NCI-H748 (cell line): ENCODE results near the gene SERTAD1.

Experiments
- DNase-seq: peaks from one replicate; lab custom pipeline; 2025; ENCODE audit not compliant: unreplicated experiment; lab: John Stamatoyannopoulos, UW

SERTAD1 gene

DNA sequence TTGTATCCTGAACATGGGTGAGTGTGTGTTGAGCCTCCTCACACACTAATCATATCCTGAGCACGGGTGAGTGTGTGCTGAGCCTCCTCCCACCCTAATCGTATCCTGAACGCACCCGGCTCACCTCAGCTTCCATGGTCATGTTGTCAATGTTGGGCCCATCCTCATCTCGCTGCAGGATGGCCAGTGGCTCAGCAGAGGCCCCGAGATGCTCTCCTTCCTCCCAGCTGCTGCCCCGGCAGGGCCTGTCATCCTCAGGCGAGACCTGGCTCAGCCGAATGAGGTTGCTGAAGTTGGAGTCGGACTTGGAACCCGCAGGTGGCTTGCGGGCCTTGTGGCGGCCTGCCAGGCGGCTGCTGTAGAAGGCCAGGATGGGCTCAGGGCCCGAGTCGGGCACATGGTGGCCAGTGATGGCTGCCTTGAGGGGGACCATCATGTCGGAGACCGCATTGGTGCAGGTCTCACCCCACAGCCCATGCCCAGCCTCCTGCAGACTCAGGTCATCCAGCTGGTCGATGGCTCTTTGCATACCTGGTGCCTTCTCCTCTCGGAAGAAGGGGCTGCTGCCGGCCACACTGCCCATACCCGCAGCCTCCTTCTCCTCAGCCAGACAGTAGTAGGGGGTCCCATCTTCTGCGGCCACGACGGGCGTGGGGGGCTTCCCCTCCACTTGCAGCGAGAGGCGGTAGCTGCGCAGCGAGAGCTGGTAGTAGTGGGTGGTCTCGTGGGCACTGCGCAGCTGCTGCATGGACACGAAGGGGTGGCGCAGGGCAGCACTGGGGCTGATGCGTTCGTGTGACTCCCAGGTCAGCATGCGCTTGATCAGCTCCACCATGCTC is 45.4 kb downstream of the SERTAD1 start:
- DNase-seq = no peak

DNA sequence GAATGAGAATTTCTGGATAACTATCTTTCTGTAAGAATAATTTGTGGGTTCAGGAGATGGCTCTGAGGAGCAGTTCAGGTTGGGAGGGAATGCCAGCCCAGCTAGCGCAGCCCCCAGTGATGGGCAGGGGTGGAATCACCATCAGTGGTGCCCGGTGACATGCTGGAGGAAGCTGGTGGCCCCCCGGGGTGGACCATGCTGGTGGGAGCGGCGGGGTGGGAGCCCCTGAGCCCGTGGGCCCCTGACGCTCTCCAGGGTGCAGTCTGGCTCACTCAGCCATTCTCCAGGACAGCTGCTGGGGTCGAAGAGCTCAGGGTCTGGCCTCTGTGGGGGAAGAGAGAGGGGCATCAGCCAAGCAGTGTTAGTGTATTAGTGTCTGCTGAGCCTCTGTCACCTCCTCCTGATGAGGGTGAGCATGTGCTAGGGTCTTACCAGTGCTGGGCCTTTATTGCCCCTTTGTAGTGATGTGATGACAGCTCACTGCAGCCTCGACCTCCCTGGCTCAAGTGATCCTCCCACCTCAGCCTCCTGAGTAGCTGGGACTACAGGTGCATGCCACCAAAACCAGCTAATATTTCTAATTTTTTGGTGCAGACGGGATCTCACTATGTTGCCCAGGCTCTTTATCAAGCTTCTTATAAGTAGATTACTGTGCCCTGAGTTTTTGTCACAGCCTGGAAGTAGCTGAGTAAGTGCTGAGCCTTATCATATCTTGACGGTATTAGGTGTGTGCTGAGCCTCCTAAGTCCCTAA is 46.2 kb downstream of the SERTAD1 start:
- DNase-seq = no peak

DNA sequence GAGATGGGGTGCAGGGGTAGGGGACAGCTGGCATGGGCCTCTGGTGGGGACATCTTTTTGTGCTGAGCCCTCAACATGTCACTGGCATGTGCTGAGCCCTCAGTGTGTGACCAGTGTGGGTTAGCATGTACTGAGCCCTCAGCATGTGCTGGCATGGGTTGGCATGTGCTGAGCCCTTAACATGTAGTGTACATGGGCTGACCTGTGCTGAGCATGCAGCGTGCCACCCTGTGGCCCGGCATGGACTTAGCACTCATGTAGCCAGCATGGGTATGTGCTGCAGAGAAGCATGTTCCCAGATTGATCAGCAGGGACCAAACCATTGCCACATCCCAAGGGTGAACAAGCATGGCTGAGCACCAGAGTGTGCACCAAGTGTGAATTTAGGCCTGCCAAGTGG is 47.3 kb downstream of the SERTAD1 start:
- no peak for DNase-seq

DNA sequence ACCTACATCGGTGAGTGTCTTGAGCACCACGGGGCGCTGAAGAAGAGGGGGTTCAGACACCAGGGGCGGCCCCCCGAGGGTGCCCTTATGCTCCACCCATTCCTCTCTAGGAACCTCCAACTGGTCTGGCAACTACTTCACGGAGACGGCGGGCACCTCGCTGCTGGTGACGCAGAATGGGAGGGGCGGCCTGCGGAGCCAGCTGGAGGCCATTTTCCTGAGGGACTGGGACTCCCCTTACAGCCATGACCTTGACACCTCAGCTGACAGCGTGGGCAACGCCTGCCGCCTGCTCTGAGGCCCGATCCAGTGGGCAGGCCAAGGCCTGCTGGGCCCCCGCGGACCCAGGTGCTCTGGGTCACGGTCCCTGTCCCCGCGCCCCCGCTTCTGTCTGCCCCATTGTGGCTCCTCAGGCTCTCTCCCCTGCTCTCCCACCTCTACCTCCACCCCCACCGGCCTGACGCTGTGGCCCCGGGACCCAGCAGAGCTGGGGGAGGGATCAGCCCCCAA is 47.9 kb downstream of the SERTAD1 start:
- no peak for DNase-seq

DNA sequence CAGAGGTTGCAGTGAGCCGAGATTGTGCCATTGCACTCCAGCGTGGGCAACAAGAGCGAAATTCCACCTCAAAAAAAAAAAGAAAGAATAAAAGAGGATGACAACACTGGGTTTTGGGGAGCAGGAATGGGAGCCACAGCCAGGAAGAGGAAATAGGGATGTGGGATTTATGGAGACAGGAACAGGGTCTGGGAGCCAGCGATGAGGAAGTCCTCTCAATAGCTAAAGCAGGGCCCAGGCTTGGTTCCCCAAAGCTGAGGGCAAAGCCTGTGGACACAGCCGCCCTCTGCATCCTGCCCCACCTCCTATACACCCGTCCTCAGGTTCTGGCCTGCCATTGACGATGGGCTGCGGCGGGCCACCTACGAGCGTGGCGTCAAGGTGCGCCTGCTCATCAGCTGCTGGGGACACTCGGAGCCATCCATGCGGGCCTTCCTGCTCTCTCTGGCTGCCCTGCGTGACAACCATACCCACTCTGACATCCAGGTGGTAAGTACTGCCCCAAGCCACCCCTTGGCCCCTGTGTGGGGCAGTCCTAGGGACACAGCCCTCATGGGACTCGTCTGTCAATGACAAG is 49.4 kb downstream of the SERTAD1 start:
- no peak for DNase-seq

DNA sequence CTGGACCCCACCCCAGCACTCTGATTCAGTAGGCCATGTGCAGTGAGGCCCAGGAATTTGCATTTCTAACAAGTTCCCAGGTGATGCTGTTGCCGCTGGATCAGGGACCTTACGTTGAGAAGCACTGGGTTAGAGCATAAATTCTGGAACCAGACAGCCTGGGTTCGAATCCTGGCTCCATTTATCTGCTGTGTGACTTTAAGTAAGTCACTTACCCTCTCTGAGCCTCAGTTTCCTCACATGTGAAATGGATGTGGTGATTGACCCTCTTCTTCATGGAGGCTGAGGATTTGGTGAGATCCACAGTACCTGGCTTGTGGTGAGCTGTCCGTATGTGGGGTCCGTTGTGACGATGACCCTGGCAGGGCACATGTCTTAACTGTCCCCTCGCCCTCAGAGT is 51.7 kb downstream of the SERTAD1 start:
- DNase-seq = no peak

DNA sequence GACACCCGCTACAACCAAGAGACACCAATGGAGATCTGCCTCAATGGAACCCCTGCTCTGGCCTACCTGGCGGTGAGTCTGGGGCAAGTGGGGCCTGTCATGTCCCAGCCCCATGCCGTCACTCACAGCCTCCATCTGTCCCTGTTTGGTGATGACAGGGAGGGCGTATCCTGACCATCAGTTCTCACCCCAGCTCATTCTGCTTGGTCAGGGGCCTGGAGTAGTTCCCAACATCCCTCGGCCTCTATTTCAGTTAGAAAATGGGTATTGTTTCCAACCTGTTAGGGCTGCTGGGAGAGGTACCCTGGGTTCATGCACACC is 54.0 kb downstream of the SERTAD1 start:
- DNase-seq = no peak
